Sciatic nerve (tissue), 2 donors: ENCODE data around the gene KIAA1671. TPM values are rescaled to one million over a fixed set of nuclear protein-coding genes. Genes with fewer than 3 reads are reported as not detected.

Source experiments
- ATAC-seq: fragments of 200-7000 bp; cut with Tn5 transposase; one replicate; pipeline ENCODE4 v1.9.1; 2020; ENCODE audit warnings: mild to moderate bottlenecking, moderate library complexity
- DNase-seq: peaks from one replicate; pipeline ENCODE4 v3.0.0-alpha.2; 2020; ENCODE audit warnings: low spot score
- intact Hi-C: fragments of 100-400 bp; cut with DNase I; formaldehyde crosslinking; loops from one replicate; pipeline ENCODE4 v1.14.2; 2022
- total RNA-seq: library from RNA; stranded (reverse); fragmentation: NEBNext Ultra II Directional; extraction: Animal tissue kit (Norgen Biotek cat#: 25700); gene quantifications from one replicate; pipeline ENCODE4 v1.2.1, GENCODE V29; 2021
- donor health status: DM: no; HTN: no; CAD: no.
- donor health status: DM: no; HTN: no; CAD: no.

The KIAA1671 gene
- total RNA-seq, 1 donor from 2014 or later = 65.1 TPM

GRCh38 chr22:25096638-25097405 lies 144.3 kb downstream of the KIAA1671 start:
- intact Hi-C loops = no loop called here
- ATAC-seq = no peak
- DNase-seq = no peak

GRCh38 chr22:25098445-25099081 lies 146.0 kb downstream of the KIAA1671 start:
- intact Hi-C loops = no loop called here
- DNase-seq = no peak
- no peak for ATAC-seq

- intact Hi-C loops = no loop called here
- DNase-seq (no peak), ATAC-seq (no peak)
Observed at GRCh38 chr22:25099202-25099601, 146.7 kb downstream of the KIAA1671 start.

- intact Hi-C loops = no loop called here
- no peak for DNase-seq
- ATAC-seq = no peak
Observed at GRCh38 chr22:25100402-25100801, 147.9 kb downstream of the KIAA1671 start.

GRCh38 chr22:25100948-25101347 lies 148.4 kb downstream of the KIAA1671 start:
- no peak for ATAC-seq
- DNase-seq = no peak
- intact Hi-C loops = no loop called here

GRCh38 chr22:25101501-25101900 lies 149.0 kb downstream of the KIAA1671 start:
- ATAC-seq (no peak), DNase-seq (no peak)
- intact Hi-C loops = no loop called here

GRCh38 chr22:25101986-25102385 lies 149.5 kb downstream of the KIAA1671 start:
- DNase-seq (no peak), ATAC-seq (no peak)
- intact Hi-C loops = no loop called here

GRCh38 chr22:25102722-25103121 lies 150.2 kb downstream of the KIAA1671 start:
- intact Hi-C loops = no loop called here
- no peak for DNase-seq
- no peak for ATAC-seq

GRCh38 chr22:25104367-25104766 lies 151.9 kb downstream of the KIAA1671 start:
- DNase-seq = no peak
- intact Hi-C loops = no loop called here
- no peak for ATAC-seq

GRCh38 chr22:25105817-25106650 lies 153.5 kb downstream of the KIAA1671 start:
- intact Hi-C loops = no loop called here
- no peak for ATAC-seq
- no peak for DNase-seq

GRCh38 chr22:25109878-25110595 lies 157.5 kb downstream of the KIAA1671 start:
- intact Hi-C loops = no loop called here
- no peak for ATAC-seq
- DNase-seq = no peak

GRCh38 chr22:25110596-25110845 lies 158.0 kb downstream of the KIAA1671 start:
- DNase-seq = no peak
- no peak for ATAC-seq
- intact Hi-C loops = no loop called here

GRCh38 chr22:25110846-25111578 lies 158.5 kb downstream of the KIAA1671 start:
- ATAC-seq (peak; percentile 91), DNase-seq (peak; percentile 65)
- intact Hi-C loops = no loop called here

GRCh38 chr22:25111579-25112517 lies 159.3 kb downstream of the KIAA1671 start:
- intact Hi-C loops = no loop called here
- ATAC-seq = peak; percentile 53
- no peak for DNase-seq

- ATAC-seq (no peak), DNase-seq (no peak)
- intact Hi-C loops = no loop called here
Observed at GRCh38 chr22:25112538-25113253, 160.2 kb downstream of the KIAA1671 start.

GRCh38 chr22:25113316-25113721 lies 160.8 kb downstream of the KIAA1671 start:
- ATAC-seq (no peak), DNase-seq (no peak)
- intact Hi-C loops = no loop called here
